GM12878 (cell line): ENCODE results near the gene ATG9A. TPM values are rescaled to one million over a fixed set of nuclear protein-coding genes. Genes with fewer than 3 reads are reported as not detected.

Source experiments
- ATAC-seq: fragments of 200-7000 bp; cut with Tn5 transposase; 3 replicates; pipeline ENCODE4 v1.9.1; 2020; ENCODE audit warnings: mild to moderate bottlenecking, moderate library complexity
- BruUV-seq: library from RNA; stranded (reverse); fragments of 400-500 nt; replicated peaks from 2 replicates; lab custom pipeline; 2021; lab: Mats Ljungman, UMichigan
- CTCF ChIA-PET: fragments of 300-600 bp; sonication (Branson Sonifier 250); formaldehyde crosslinking; extraction: SDS; loops from one replicate; lab custom pipeline; 2021; ENCODE audit warnings: inconsistent platforms; lab: Yijun Ruan, JAX
- POLR2A ChIA-PET: fragments of 350-600 bp; formaldehyde crosslinking; extraction: SDS; loops from one replicate; lab custom pipeline; 2021; ENCODE audit warnings: inconsistent platforms; lab: Charles Lee
- RAD21 ChIA-PET: fragments of 300-600 bp; sonication (Branson Sonifier 250); formaldehyde crosslinking; loops from one replicate; lab custom pipeline; 2023; ENCODE audit warnings: antibody characterized with exemption; ENCODE audit not compliant: unreplicated experiment; lab: Charles Lee
- SMC1A ChIA-PET: fragments of 300-600 bp; sonication (Branson Sonifier 250); formaldehyde crosslinking; loops from one replicate; lab custom pipeline; 2023; ENCODE audit not compliant: unreplicated experiment, uncharacterized antibody; lab: Charles Lee
- DNase-seq: peaks from one replicate; pipeline ENCODE4 v3.0.0-alpha.2; 2011; ENCODE audit warnings: low read depth, low spot score
- FAIRE-seq: peaks from 3 replicates; lab custom pipeline; 2011; peaks lifted over from hg19 to GRCh38; lab: Jason Lieb, UNC
- H2AFZ ChIP-seq: 2 replicates; pipeline ENCODE4 v1.6.0; 2011; ENCODE audit warnings: low read depth, low read length, control low read depth; ENCODE audit not compliant: control insufficient read depth
- H3K27ac ChIP-seq: 2 replicates; pipeline ENCODE4 v1.5.1; 2011; ENCODE audit warnings: control low read depth; ENCODE audit not compliant: control insufficient read depth, insufficient read depth
- H3K27me3 ChIP-seq, 2 experiments: replicated peaks in 1 of 2; 2 replicates each; pipeline versions ENCODE4 v1.6.0 to v1.6.1; 2011; ENCODE audit warnings: low read length in 1 of 2; ENCODE audit not compliant: control insufficient read depth in 2 of 2, insufficient read depth in 2 of 2
- H3K36me3 ChIP-seq, 2 experiments: 2 replicates each; pipeline ENCODE4 v1.5.1; 2011; ENCODE audit warnings: low read length in 1 of 2; ENCODE audit not compliant: control insufficient read depth in 2 of 2, insufficient read depth in 2 of 2
- H3K4me1 ChIP-seq: 2 replicates; pipeline ENCODE4 v1.6.1; 2011; ENCODE audit warnings: mild to moderate bottlenecking, low read length, moderate library complexity, mixed read lengths; ENCODE audit not compliant: control insufficient read depth, insufficient read depth
- H3K4me2 ChIP-seq: 2 replicates; pipeline ENCODE4 v1.6.0; 2011; ENCODE audit warnings: control low read depth; ENCODE audit not compliant: control insufficient read depth, insufficient read depth
- H3K4me3 ChIP-seq: fragments of 200-600 bp; sonication (generic); 2 replicates; pipeline ENCODE4 v1.5.1; 2016
- H3K79me2 ChIP-seq: 2 replicates; pipeline ENCODE4 v1.6.0; 2011; ENCODE audit warnings: low read length; ENCODE audit not compliant: control insufficient read depth, insufficient read depth
- H3K9ac ChIP-seq: 2 replicates; pipeline ENCODE4 v1.8.0; 2011; ENCODE audit warnings: low read length, control low read depth, mixed read lengths; ENCODE audit not compliant: control insufficient read depth, insufficient read depth
- H3K9me3 ChIP-seq: replicated peaks from 3 replicates; pipeline ENCODE4 v1.5.1; 2011; ENCODE audit warnings: mild to moderate bottlenecking, low read length; ENCODE audit not compliant: control insufficient read depth, insufficient read depth
- H4K20me1 ChIP-seq: 2 replicates; pipeline ENCODE4 v1.6.0; 2011; ENCODE audit not compliant: control insufficient read depth, insufficient read depth
- ATF7 ChIP-seq: fragments of 450-650 bp; IDR thresholded peaks from 2 replicates; pipeline ENCODE4 v1.6.1; 2016; ENCODE audit warnings: low read depth, mild to moderate bottlenecking
- BACH1 ChIP-seq: fragments of 450-650 bp; IDR thresholded peaks from 2 replicates; pipeline ENCODE4 v1.6.1; 2017; ENCODE audit warnings: mild to moderate bottlenecking, borderline replicate concordance
- FOS ChIP-seq: IDR thresholded peaks from 3 replicates; pipeline ENCODE4 v1.6.1; 2011; ENCODE audit warnings: borderline replicate concordance; ENCODE audit not compliant: insufficient read length; ENCODE audit errors: extremely low read depth
- NFXL1 ChIP-seq: fragments of 450-650 bp; IDR thresholded peaks from 2 replicates; pipeline ENCODE4 v1.6.1; 2017; ENCODE audit warnings: antibody characterized with exemption, mild to moderate bottlenecking, borderline replicate concordance
- RAD51 ChIP-seq: fragments of 450-650 bp; IDR thresholded peaks from 2 replicates; pipeline ENCODE4 v1.6.1; 2016; ENCODE audit warnings: moderate library complexity, mild to moderate bottlenecking, inconsistent platforms
- SP1 ChIP-seq: IDR thresholded peaks from one replicate; pipeline ENCODE4 v1.6.1; 2011; ENCODE audit warnings: low read depth, low read length
- STAT1 ChIP-seq: fragments of 450-650 bp; conservative IDR thresholded peaks from 2 replicates; pipeline ENCODE4 v1.6.1; 2014; ENCODE audit warnings: antibody characterized with exemption, mild to moderate bottlenecking
- SUZ12 ChIP-seq: fragments of 200-600 bp; sonication (generic); IDR thresholded peaks from one replicate; pipeline ENCODE4 v1.6.1; 2018; ENCODE audit warnings: antibody characterized with exemption, mild to moderate bottlenecking; ENCODE audit not compliant: unreplicated experiment
- WRNIP1 ChIP-seq: IDR thresholded peaks from 2 replicates; pipeline ENCODE4 v1.6.1; 2011; ENCODE audit warnings: low read depth, low read length, improper control_type of control experiment, borderline replicate concordance
- ZBED1 ChIP-seq: IDR thresholded peaks from 2 replicates; pipeline ENCODE4 v1.6.1; 2016; ENCODE audit warnings: borderline replicate concordance
- WGBS: methylation state at CpG from one replicate; pipeline ENCODE4 v1.1.6; 2016; ENCODE audit warnings: low lambda C conversion rate; ENCODE audit not compliant: insufficient replicate concordance, insufficient coverage; ENCODE audit errors: missing lambda C conversion rate; 5-methylcytosine and 5-hydroxymethylcytosine counted together
- in situ Hi-C: fragments of 300-500 bp; cut with MboI; formaldehyde crosslinking; loops from 9 replicates; pipeline ENCODE4 v1.14.3; 2018; ENCODE audit warnings: mixed read lengths
- intact Hi-C: fragments of 100-400 bp; cut with micrococcal nuclease; formaldehyde crosslinking; loops from one replicate; pipeline ENCODE4 v1.14.2; 2022; ENCODE audit not compliant: unreplicated experiment
- polyA plus RNA-seq, 11 experiments: library from polyadenylated mRNA; depleted of rRNA in 4 of 11; unstranded in 6 of 11; stranded (reverse) in 5 of 11; fragments of >200 nt; fragmentation: Nextera tagmentation in 4 of 11; fragmentation: Illumina TruSeq in 1 of 11; extraction: Ambion mirVana in 4 of 11; extraction: Trizol in 1 of 11; gene quantifications; 1 replicate in 1 of 11; 2 replicates in 10 of 11; pipeline versions ENCODE4 v1.2.1 to v1.2.3, GENCODE V29; 2011 to 2016; ENCODE audit warnings: inconsistent platforms in 2 of 11, missing spikeins in 2 of 11, low read depth in 1 of 11
- total RNA-seq, 4 experiments: library from RNA; depleted of rRNA in 3 of 4; stranded (reverse); fragments of >200 nt in 3 of 4; fragmentation: Illumina TruSeq in 1 of 4; extraction: Trizol in 1 of 4; gene quantifications; 2 replicates each; pipeline versions ENCODE4 v1.2.1 to v1.2.3, GENCODE V29; 2013 to 2021
- TF ChIP-seq, protein P1 (sequence below): IDR thresholded peaks from 2 replicates; pipeline ENCODE4 v1.6.1; 2011; ENCODE audit warnings: mild to moderate bottlenecking, low read depth, low read length, moderate library complexity; ENCODE audit not compliant: insufficient replicate concordance
- TF ChIP-seq, protein P2 (sequence below): IDR thresholded peaks from 2 replicates; pipeline ENCODE4 v1.6.1; 2011; ENCODE audit warnings: borderline replicate concordance, low read depth, mild to moderate bottlenecking, moderate library complexity, mixed read lengths, low read length; ENCODE audit not compliant: insufficient read depth; ENCODE audit errors: extremely low read length

Gene ATG9A
- total and polyA plus RNA-seq, 10 of the 15 experiments (the other 5 are each of a cell fraction or from before 2014, with no cell fraction given) = 0.16 to 37.5 (median 14.6) TPM; not detected in 1

DNA sequence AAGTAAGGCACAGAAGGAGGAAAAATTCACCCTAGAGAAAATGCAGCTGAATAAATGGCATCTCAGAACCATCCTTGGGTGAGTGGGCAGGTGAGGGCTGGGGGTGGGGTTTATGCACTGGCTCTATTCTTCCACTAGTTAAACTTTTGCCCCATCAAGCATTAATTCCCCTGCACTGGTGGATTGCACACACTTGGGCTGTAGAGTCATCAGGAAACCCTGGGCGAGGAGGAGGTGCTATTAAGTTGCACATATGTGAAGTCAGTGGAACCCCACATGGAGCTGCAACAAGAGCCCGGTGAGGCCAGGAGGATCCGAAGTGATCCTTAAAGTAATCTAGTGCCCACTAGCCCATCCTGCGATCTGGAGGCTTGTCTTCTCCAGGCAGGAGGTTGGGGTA is 42.9 kb upstream of the ATG9A start:
- no peak for TF ChIP-seq NFXL1
- TF ChIP-seq BACH1 = no peak
- TF ChIP-seq SUZ12 = no peak
- Histone ChIP-seq H3K4me1 (peaks cover under 1% of the 10 kb centered on the region; the same call in 1 of the 2 replicates), H3K4me3 (no peak overlapping the region), H4K20me1 (no peaks in the 10 kb centered on the region), H3K9ac (no peak overlapping the region), H3K4me2 (no peak overlapping the region), H2AFZ (no peak overlapping the region), H3K27ac (no peak overlapping the region), H3K79me2 (no peaks in the 10 kb centered on the region), H3K27me3 (no peaks in the 10 kb centered on the region), H3K9me3 (no peaks in the 10 kb centered on the region), H3K36me3 (no peaks in the 10 kb centered on the region)
- intact Hi-C loops (no loop called here), in situ Hi-C loops (no loop called here)
- ChIA-PET RAD21 (no interaction called here), SMC1A (no interaction called here), CTCF (interaction anchor here (13.5 kb wide), 1 partner anchor 21 kb away, joined by 257 read pairs; no protein-coding TSS in a partner anchor), POLR2A (interaction anchor here (0.6 kb wide), 1 partner anchor 19 kb away, joined by 7 read pairs; the partner anchor contains the start of gene TUBA4A)
- DNase-seq = no peak
- WGBS = 70% methylated on average over 4 of the region's 4 CpGs
- no TSS peak for BruUV-seq
- no peak for FAIRE-seq
- no peak for ATAC-seq

DNA sequence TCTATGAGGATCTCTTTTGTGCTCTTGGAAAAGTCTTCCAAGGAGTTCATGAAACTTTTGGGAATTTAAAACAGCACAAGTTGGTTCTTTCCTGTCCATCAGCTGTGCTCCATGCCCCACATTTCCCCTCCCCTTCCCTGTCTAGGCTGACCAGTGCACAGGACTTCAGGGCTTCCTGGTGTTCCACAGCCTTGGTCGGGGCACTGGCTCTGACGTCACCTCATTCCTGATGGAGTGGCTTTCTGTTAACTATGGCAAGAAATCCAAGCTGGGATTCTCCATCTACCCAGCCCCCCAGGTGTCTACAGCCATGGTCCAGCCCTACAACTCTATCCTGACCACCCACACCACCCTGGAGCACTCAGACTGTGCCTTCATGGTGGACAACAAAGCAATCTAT is 41.6 kb upstream of the ATG9A start:
- H3K79me2 ChIP-seq = no peaks in the 10 kb centered on the region
- intact Hi-C loops (no loop called here), in situ Hi-C loops (no loop called here)
- RAD21 ChIA-PET = no interaction called here
- no peak overlapping the region for H3K9ac ChIP-seq
- 63% methylated on average over 2 of the region's 2 CpGs for WGBS
- H3K4me3 ChIP-seq = no peak overlapping the region
- no peaks in the 10 kb centered on the region for H3K27me3 ChIP-seq
- H3K4me2 ChIP-seq = no peak overlapping the region
- H3K4me1 ChIP-seq = no peaks in the 10 kb centered on the region
- SMC1A ChIA-PET = no interaction called here
- H4K20me1 ChIP-seq = no peaks in the 10 kb centered on the region
- POLR2A ChIA-PET = interaction anchor here (0.9 kb wide), 1 partner anchor 29 kb away, joined by 3 read pairs; no protein-coding TSS in a partner anchor
- no peaks in the 10 kb centered on the region for H3K36me3 ChIP-seq
- DNase-seq (no peak), FAIRE-seq (no peak), ATAC-seq (no peak)
- no TSS peak for BruUV-seq
- H3K9me3 ChIP-seq = no peaks in the 10 kb centered on the region
- no peak overlapping the region for H2AFZ ChIP-seq
- CTCF ChIA-PET = interaction anchor here (0.9 kb wide), 1 partner anchor 101 kb away, joined by 3 read pairs; no protein-coding TSS in a partner anchor
- H3K27ac ChIP-seq = no peak overlapping the region
- TF ChIP-seq WRNIP1 (no peak), STAT1 (no peak), ATF7 (no peak), ZBED1 (no peak), SP1 (no peak), RAD51 (no peak), FOS (no peak)
- TF ChIP-seq, protein P1, sequence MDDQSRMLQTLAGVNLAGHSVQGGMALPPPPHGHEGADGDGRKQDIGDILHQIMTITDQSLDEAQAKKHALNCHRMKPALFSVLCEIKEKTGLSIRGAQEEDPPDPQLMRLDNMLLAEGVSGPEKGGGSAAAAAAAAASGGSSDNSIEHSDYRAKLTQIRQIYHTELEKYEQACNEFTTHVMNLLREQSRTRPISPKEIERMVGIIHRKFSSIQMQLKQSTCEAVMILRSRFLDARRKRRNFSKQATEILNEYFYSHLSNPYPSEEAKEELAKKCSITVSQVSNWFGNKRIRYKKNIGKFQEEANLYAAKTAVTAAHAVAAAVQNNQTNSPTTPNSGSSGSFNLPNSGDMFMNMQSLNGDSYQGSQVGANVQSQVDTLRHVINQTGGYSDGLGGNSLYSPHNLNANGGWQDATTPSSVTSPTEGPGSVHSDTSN = no peak
- TF ChIP-seq, protein P2, sequence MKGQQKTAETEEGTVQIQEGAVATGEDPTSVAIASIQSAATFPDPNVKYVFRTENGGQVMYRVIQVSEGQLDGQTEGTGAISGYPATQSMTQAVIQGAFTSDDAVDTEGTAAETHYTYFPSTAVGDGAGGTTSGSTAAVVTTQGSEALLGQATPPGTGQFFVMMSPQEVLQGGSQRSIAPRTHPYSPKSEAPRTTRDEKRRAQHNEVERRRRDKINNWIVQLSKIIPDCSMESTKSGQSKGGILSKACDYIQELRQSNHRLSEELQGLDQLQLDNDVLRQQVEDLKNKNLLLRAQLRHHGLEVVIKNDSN = no peak
